ENCODE results near the gene SCP2D1.

DNA sequence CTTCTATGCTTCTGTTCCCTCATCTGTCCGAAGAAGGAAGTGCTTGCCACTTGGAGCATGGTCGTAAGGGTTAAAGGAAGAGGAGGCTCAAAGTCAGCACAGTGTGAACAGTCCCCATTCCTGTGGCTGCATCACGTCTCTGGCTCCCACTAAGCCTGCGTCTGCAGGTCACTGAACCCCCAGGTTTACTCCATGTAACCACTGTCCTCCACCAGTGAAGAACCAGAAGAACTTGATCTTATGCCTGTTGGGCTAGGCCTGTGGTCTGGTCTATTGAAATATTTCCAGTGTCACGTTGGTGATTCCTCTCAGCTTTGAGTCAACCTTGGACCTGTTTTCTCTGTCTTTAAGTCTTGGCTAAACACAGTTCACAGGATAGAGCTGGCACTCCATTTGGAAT lies 45.9 kb upstream of the SCP2D1 start:
- TF ChIP-seq, protein P1, sequence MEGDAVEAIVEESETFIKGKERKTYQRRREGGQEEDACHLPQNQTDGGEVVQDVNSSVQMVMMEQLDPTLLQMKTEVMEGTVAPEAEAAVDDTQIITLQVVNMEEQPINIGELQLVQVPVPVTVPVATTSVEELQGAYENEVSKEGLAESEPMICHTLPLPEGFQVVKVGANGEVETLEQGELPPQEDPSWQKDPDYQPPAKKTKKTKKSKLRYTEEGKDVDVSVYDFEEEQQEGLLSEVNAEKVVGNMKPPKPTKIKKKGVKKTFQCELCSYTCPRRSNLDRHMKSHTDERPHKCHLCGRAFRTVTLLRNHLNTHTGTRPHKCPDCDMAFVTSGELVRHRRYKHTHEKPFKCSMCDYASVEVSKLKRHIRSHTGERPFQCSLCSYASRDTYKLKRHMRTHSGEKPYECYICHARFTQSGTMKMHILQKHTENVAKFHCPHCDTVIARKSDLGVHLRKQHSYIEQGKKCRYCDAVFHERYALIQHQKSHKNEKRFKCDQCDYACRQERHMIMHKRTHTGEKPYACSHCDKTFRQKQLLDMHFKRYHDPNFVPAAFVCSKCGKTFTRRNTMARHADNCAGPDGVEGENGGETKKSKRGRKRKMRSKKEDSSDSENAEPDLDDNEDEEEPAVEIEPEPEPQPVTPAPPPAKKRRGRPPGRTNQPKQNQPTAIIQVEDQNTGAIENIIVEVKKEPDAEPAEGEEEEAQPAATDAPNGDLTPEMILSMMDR (IDR thresholded peaks at IDR 0.05 in 8 of 11, conservative IDR thresholded peaks at IDR 0.05 in 3 of 11): no peak
- TF ChIP-seq POLR2AphosphoS5 (IDR thresholded peaks at IDR 0.05) (no peak), POLR2A (IDR thresholded peaks at IDR 0.05) (no peak)

Data from spleen (tissue), 7 donors.